Measurements from ENCODE around the gene DCTN1. TPM values are rescaled to one million over a fixed set of nuclear protein-coding genes. Genes with fewer than 3 reads are reported as not detected.
"Not testable (repeated sequence)": the region's sequence is repeated elsewhere in the genome, so short reads cannot be mapped to it uniquely, and the experiment has no call there.

Gene DCTN1
- polyA plus RNA-seq, 1 experiment = 147 TPM

DNA sequence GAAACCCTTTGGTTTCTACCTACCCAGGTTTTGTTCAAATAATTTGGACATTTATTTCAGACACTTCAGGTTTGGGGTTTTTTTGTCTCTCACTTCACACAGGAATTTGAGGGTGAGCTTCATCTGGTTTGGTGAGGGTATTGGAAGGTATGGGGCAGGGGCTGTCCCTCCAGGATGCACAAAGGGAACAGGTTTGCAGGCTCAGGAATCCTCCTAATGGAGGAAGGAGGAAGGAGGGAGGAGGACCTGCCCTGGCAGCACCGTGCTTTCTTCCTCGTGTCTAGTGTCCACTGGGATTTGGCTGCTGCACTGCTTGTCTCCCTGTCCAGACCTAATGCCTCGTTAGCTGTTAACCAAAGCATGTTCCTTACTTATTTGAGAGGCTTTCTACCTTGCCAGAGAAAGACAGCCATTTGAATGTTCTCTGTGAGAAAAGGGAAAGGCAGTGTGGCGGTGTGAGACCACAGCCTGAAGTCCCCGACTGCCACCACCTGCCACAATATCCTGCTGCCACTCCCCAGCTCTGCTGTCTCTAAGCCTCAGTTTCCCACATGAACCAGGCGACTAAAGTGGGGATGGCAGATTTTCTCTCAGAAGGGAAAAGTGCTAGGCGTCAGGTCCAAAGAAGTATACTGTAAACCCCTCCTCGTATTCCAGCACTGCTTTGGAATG is 34.7 kb downstream of the DCTN1 start:
- no peak for DNase-seq (ENCODE audit: low read depth, low spot score)
- TF ChIP-seq CTCF (IDR thresholded peaks at IDR 0.05; ENCODE audit: low read depth, low read length) = no peak

GRCh38 chr2:74343316-74343715 is 36.8 kb downstream of the DCTN1 start, which contains the start of gene SLC4A5:
SLC4A5 (minus strand) TSS chr2:74343416; CDS start chr2:74315023, 28,393 bp downstream.
- CTCF ChIA-PET = interaction anchor here (1.0 to 1.6 kb wide), 3 partner anchors 8 to 93 kb away, joined by 4 to 12 read pairs (median 4); no protein-coding TSS in a partner anchor
- H3K27ac ChIP-seq (ENCODE audit: low read depth, low read length) = no peak within 1 kb of the TSS
- DNase-seq (ENCODE audit: low read depth, low spot score) = no peak
- no peak for TF ChIP-seq CTCF (IDR thresholded peaks at IDR 0.05; ENCODE audit: low read depth, low read length)
- no peaks in the 10 kb centered on the region for H3K9me3 ChIP-seq (ENCODE audit: control insufficient read depth, insufficient read depth, low read length)
- POLR2A ChIA-PET = no interaction called here
- peaks cover 29% of the 10 kb centered on the region for H3K27me3 ChIP-seq (ENCODE audit: control insufficient read depth, insufficient read depth, low read length)
- H3K4me3 ChIP-seq (ENCODE audit: low read depth, low read length) = no peak within 1 kb of the TSS

More for the DNA sequence above, 34.7 kb downstream of the DCTN1 start:
- Histone ChIP-seq H3K4me3 (ENCODE audit: low read depth, low read length) (no peak overlapping the region), H3K27ac (ENCODE audit: low read depth, low read length) (no peak overlapping the region), H3K27me3 (ENCODE audit: control insufficient read depth, insufficient read depth, low read length) (peaks cover 29% of the 10 kb centered on the region), H3K9me3 (ENCODE audit: control insufficient read depth, insufficient read depth, low read length) (no peaks in the 10 kb centered on the region)
- ChIA-PET POLR2A (no interaction called here), CTCF (interaction anchor here (1.2 kb wide), 1 partner anchor 10 kb away, joined by 6 read pairs; no protein-coding TSS in a partner anchor)

- peaks cover 23% of the 10 kb centered on the region for H3K27me3 ChIP-seq (ENCODE audit: control insufficient read depth, insufficient read depth, low read length)
- H3K27ac ChIP-seq (ENCODE audit: low read depth, low read length); POLR2A ChIA-PET; H3K4me3 ChIP-seq (ENCODE audit: low read depth, low read length); DNase-seq (ENCODE audit: low read depth, low spot score); H3K9me3 ChIP-seq (ENCODE audit: control insufficient read depth, insufficient read depth, low read length): not testable (repeated sequence)
- CTCF ChIA-PET = interaction anchor here (1.3 to 3.2 kb wide), 14 partner anchors 11 to 573 kb away, joined by 3 to 74 read pairs (median 11); partner anchors contain the start of genes DCTN1 and STAMBP
These were observed 43.9 kb downstream of the DCTN1 start for GRCh38 chr2:74336227-74336626.

- DNase-seq (ENCODE audit: low read depth, low spot score) = peak; percentile 42
- TF ChIP-seq CTCF (IDR thresholded peaks at IDR 0.05; ENCODE audit: low read depth, low read length) = peak; percentile 95
- Histone ChIP-seq H3K4me3 (ENCODE audit: low read depth, low read length) (no peak overlapping the region), H3K27me3 (ENCODE audit: control insufficient read depth, insufficient read depth, low read length) (peaks cover 19% of the 10 kb centered on the region), H3K9me3 (ENCODE audit: control insufficient read depth, insufficient read depth, low read length) (no peaks in the 10 kb centered on the region), H3K27ac (ENCODE audit: low read depth, low read length) (no peak overlapping the region)
- CTCF ChIA-PET = interaction anchor here (0.6 to 3.2 kb wide), 73 partner anchors 9 to 806 kb away, joined by 3 to 74 read pairs (median 4); partner anchors contain the start of genes DCTN1, SLC4A5, STAMBP and WBP1
- POLR2A ChIA-PET = interaction anchor here (1.6 kb wide), 1 partner anchor 56 kb away, joined by 4 read pairs; no protein-coding TSS in a partner anchor
These were observed 45.2 kb downstream of the DCTN1 start for GRCh38 chr2:74334931-74335333.

GRCh38 chr2:74333896-74334586 is 46.1 kb downstream of the DCTN1 start:
- Histone ChIP-seq H3K9me3 (ENCODE audit: control insufficient read depth, insufficient read depth, low read length) (no peaks in the 10 kb centered on the region), H3K27ac (ENCODE audit: low read depth, low read length) (no peak overlapping the region), H3K27me3 (ENCODE audit: control insufficient read depth, insufficient read depth, low read length) (peaks cover 19% of the 10 kb centered on the region), H3K4me3 (ENCODE audit: low read depth, low read length) (no peak overlapping the region)
- ChIA-PET POLR2A (interaction anchor here (1.6 kb wide), 1 partner anchor 57 kb away, joined by 4 read pairs; no protein-coding TSS in a partner anchor), CTCF (interaction anchor here (0.6 to 3.2 kb wide), 55 partner anchors 9 to 807 kb away, joined by 3 to 74 read pairs (median 5); partner anchors contain the start of genes DCTN1, STAMBP and WBP1)
- no peak for TF ChIP-seq CTCF (IDR thresholded peaks at IDR 0.05; ENCODE audit: low read depth, low read length)
- no peak for DNase-seq (ENCODE audit: low read depth, low spot score)
